GM12878 (cell line): Measurements from ENCODE around the gene NPAS1. TPM values are rescaled to one million over a fixed set of nuclear protein-coding genes. Genes with fewer than 3 reads are reported as not detected.

Experiments
- ATAC-seq: fragments of 200-7000 bp; cut with Tn5 transposase; 3 replicates; pipeline ENCODE4 v1.9.1; 2020; ENCODE audit warnings: mild to moderate bottlenecking, moderate library complexity
- BruUV-seq: library from RNA; stranded (reverse); fragments of 400-500 nt; replicated peaks from 2 replicates; lab custom pipeline; 2021; lab: Mats Ljungman, UMichigan
- CTCF ChIA-PET: fragments of 300-600 bp; sonication (Branson Sonifier 250); formaldehyde crosslinking; extraction: SDS; loops from one replicate; lab custom pipeline; 2021; ENCODE audit warnings: inconsistent platforms; lab: Yijun Ruan, JAX
- POLR2A ChIA-PET: fragments of 350-600 bp; formaldehyde crosslinking; extraction: SDS; loops from one replicate; lab custom pipeline; 2021; ENCODE audit warnings: inconsistent platforms; lab: Charles Lee
- RAD21 ChIA-PET: fragments of 300-600 bp; sonication (Branson Sonifier 250); formaldehyde crosslinking; loops from one replicate; lab custom pipeline; 2023; ENCODE audit warnings: antibody characterized with exemption; ENCODE audit not compliant: unreplicated experiment; lab: Charles Lee
- SMC1A ChIA-PET: fragments of 300-600 bp; sonication (Branson Sonifier 250); formaldehyde crosslinking; loops from one replicate; lab custom pipeline; 2023; ENCODE audit not compliant: unreplicated experiment, uncharacterized antibody; lab: Charles Lee
- DNase-seq: peaks from one replicate; pipeline ENCODE4 v3.0.0-alpha.2; 2011; ENCODE audit warnings: low read depth, low spot score
- FAIRE-seq: peaks from 3 replicates; lab custom pipeline; 2011; peaks lifted over from hg19 to GRCh38; lab: Jason Lieb, UNC
- H2AFZ ChIP-seq: 2 replicates; pipeline ENCODE4 v1.6.0; 2011; ENCODE audit warnings: low read depth, low read length, control low read depth; ENCODE audit not compliant: control insufficient read depth
- H3K27ac ChIP-seq: 2 replicates; pipeline ENCODE4 v1.5.1; 2011; ENCODE audit warnings: control low read depth; ENCODE audit not compliant: control insufficient read depth, insufficient read depth
- H3K27me3 ChIP-seq, 2 experiments: replicated peaks in 1 of 2; 2 replicates each; pipeline versions ENCODE4 v1.6.0 to v1.6.1; 2011; ENCODE audit warnings: low read length in 1 of 2; ENCODE audit not compliant: control insufficient read depth in 2 of 2, insufficient read depth in 2 of 2
- H3K36me3 ChIP-seq, 2 experiments: 2 replicates each; pipeline ENCODE4 v1.5.1; 2011; ENCODE audit warnings: low read length in 1 of 2; ENCODE audit not compliant: control insufficient read depth in 2 of 2, insufficient read depth in 2 of 2
- H3K4me1 ChIP-seq: 2 replicates; pipeline ENCODE4 v1.6.1; 2011; ENCODE audit warnings: mild to moderate bottlenecking, low read length, moderate library complexity, mixed read lengths; ENCODE audit not compliant: control insufficient read depth, insufficient read depth
- H3K4me2 ChIP-seq: 2 replicates; pipeline ENCODE4 v1.6.0; 2011; ENCODE audit warnings: control low read depth; ENCODE audit not compliant: control insufficient read depth, insufficient read depth
- H3K4me3 ChIP-seq: fragments of 200-600 bp; sonication (generic); 2 replicates; pipeline ENCODE4 v1.5.1; 2016
- H3K79me2 ChIP-seq: 2 replicates; pipeline ENCODE4 v1.6.0; 2011; ENCODE audit warnings: low read length; ENCODE audit not compliant: control insufficient read depth, insufficient read depth
- H3K9ac ChIP-seq: 2 replicates; pipeline ENCODE4 v1.8.0; 2011; ENCODE audit warnings: low read length, control low read depth, mixed read lengths; ENCODE audit not compliant: control insufficient read depth, insufficient read depth
- H3K9me3 ChIP-seq: replicated peaks from 3 replicates; pipeline ENCODE4 v1.5.1; 2011; ENCODE audit warnings: mild to moderate bottlenecking, low read length; ENCODE audit not compliant: control insufficient read depth, insufficient read depth
- H4K20me1 ChIP-seq: 2 replicates; pipeline ENCODE4 v1.6.0; 2011; ENCODE audit not compliant: control insufficient read depth, insufficient read depth
- BCL11A ChIP-seq: IDR thresholded peaks from 2 replicates; pipeline ENCODE4 v1.6.1; 2011; ENCODE audit warnings: low read depth, low read length
- EED ChIP-seq: sonication (generic); IDR thresholded peaks from 2 replicates; pipeline ENCODE4 v1.6.1; 2016; ENCODE audit warnings: antibody characterized with exemption, low read depth
- FOXK2 ChIP-seq: fragments of 450-650 bp; IDR thresholded peaks from 2 replicates; pipeline ENCODE4 v1.6.1; 2017; ENCODE audit warnings: mild to moderate bottlenecking, moderate library complexity
- HDAC6 ChIP-seq: fragments of 200-600 bp; sonication (generic); IDR thresholded peaks from one replicate; pipeline ENCODE4 v1.8.0; 2017; ENCODE audit warnings: antibody characterized with exemption; ENCODE audit not compliant: unreplicated experiment
- LARP7 ChIP-seq: fragments of 450-650 bp; IDR thresholded peaks from 2 replicates; pipeline ENCODE4 v1.6.1; 2017; ENCODE audit warnings: mild to moderate bottlenecking
- MTA2 ChIP-seq: fragments of 450-650 bp; IDR thresholded peaks from 2 replicates; pipeline ENCODE4 v1.6.1; 2016; ENCODE audit warnings: low read depth, mild to moderate bottlenecking, moderate library complexity
- MYC ChIP-seq: IDR thresholded peaks from 2 replicates; pipeline ENCODE4 v1.6.1; 2011; ENCODE audit warnings: mild to moderate bottlenecking, low read length, moderate library complexity, inconsistent platforms; ENCODE audit not compliant: insufficient read depth, insufficient replicate concordance, insufficient read length, severe bottlenecking
- SMC3 ChIP-seq: IDR thresholded peaks from 2 replicates; pipeline ENCODE4 v1.6.1; 2011; ENCODE audit warnings: low read length, improper control_type of control experiment, borderline replicate concordance
- WRNIP1 ChIP-seq: IDR thresholded peaks from 2 replicates; pipeline ENCODE4 v1.6.1; 2011; ENCODE audit warnings: low read depth, low read length, improper control_type of control experiment, borderline replicate concordance
- ZBTB4 ChIP-seq: fragments of 450-650 bp; formaldehyde crosslinking; IDR thresholded peaks from 2 replicates; pipeline ENCODE4 v1.4.0; 2022; ENCODE audit warnings: mild to moderate bottlenecking, moderate library complexity
- ZNF274 ChIP-seq: IDR thresholded peaks from one replicate; pipeline ENCODE4 v1.8.0; 2011; ENCODE audit not compliant: insufficient read length, insufficient read depth
- ZNF622 ChIP-seq: fragments of 450-650 bp; IDR thresholded peaks from 2 replicates; pipeline ENCODE4 v1.6.1; 2017; ENCODE audit warnings: mild to moderate bottlenecking, inconsistent platforms
- ZZZ3 ChIP-seq: IDR thresholded peaks from 2 replicates; pipeline ENCODE4 v1.6.1; 2011; ENCODE audit warnings: low read depth; ENCODE audit not compliant: control insufficient read depth, insufficient read length
- WGBS: methylation state at CpG from one replicate; pipeline ENCODE4 v1.1.6; 2016; ENCODE audit warnings: low lambda C conversion rate; ENCODE audit not compliant: insufficient replicate concordance, insufficient coverage; ENCODE audit errors: missing lambda C conversion rate; 5-methylcytosine and 5-hydroxymethylcytosine counted together
- in situ Hi-C: fragments of 300-500 bp; cut with MboI; formaldehyde crosslinking; loops from 9 replicates; pipeline ENCODE4 v1.14.3; 2018; ENCODE audit warnings: mixed read lengths
- intact Hi-C: fragments of 100-400 bp; cut with micrococcal nuclease; formaldehyde crosslinking; loops from one replicate; pipeline ENCODE4 v1.14.2; 2022; ENCODE audit not compliant: unreplicated experiment
- polyA plus RNA-seq, 11 experiments: library from polyadenylated mRNA; depleted of rRNA in 4 of 11; unstranded in 6 of 11; stranded (reverse) in 5 of 11; fragments of >200 nt; fragmentation: Nextera tagmentation in 4 of 11; fragmentation: Illumina TruSeq in 1 of 11; extraction: Ambion mirVana in 4 of 11; extraction: Trizol in 1 of 11; gene quantifications; 1 replicate in 1 of 11; 2 replicates in 10 of 11; pipeline versions ENCODE4 v1.2.1 to v1.2.3, GENCODE V29; 2011 to 2016; ENCODE audit warnings: inconsistent platforms in 2 of 11, missing spikeins in 2 of 11, low read depth in 1 of 11
- total RNA-seq, 4 experiments: library from RNA; depleted of rRNA in 3 of 4; stranded (reverse); fragments of >200 nt in 3 of 4; fragmentation: Illumina TruSeq in 1 of 4; extraction: Trizol in 1 of 4; gene quantifications; 2 replicates each; pipeline versions ENCODE4 v1.2.1 to v1.2.3, GENCODE V29; 2013 to 2021
- TF ChIP-seq, protein P1 (sequence below), 3 experiments: IDR thresholded peaks in 2 of 3; conservative IDR thresholded peaks in 1 of 3; 2 replicates each; pipeline ENCODE4 v1.5.1; 2011; ENCODE audit warnings: low read depth in 3 of 3, low read length in 3 of 3, mild to moderate bottlenecking in 3 of 3, control low read depth in 2 of 3, moderate library complexity in 2 of 3, inconsistent platforms in 1 of 3, mixed read lengths in 1 of 3; ENCODE audit not compliant: control insufficient read depth in 2 of 3, insufficient read depth in 1 of 3; ENCODE audit errors: extremely low read depth in 1 of 3

Gene NPAS1
- total and polyA plus RNA-seq, 10 of the 15 experiments (the other 5 are each of a cell fraction or from before 2014, with no cell fraction given), result 0.14 to 0.72 (median 0.28) TPM; not detected in 3

- TF ChIP-seq FOXK2, result no peak
Observed at GRCh38 chr19:46992699-46993535, 26.7 kb upstream of the NPAS1 start (continued).

DNA sequence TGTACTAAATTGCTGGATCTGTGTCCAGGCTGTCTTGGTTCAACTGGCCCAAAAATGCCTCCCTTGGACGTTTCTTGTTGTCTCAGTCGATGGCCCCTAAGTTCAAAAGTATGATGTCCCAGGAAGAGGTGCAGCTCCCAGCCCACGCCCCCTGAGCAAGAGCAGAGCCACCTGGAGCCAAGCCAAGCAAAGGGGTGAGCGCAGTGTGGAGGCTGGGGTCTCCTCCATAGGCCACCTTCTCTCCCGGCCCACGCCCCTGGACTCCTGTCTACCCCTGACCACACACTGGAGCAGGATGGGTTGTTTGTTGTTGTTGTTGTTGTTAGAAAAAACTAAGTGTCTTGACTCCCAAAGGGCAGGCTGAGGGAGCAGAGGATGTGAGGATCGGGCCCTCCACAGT, 26.0 kb upstream of the NPAS1 start:
- ChIA-PET RAD21 (interaction anchor here (1.6 kb wide), 1 partner anchor 153 kb away, joined by 4 read pairs; no protein-coding TSS in a partner anchor), POLR2A (no interaction called here), SMC1A (interaction anchor here (0.7 to 3.7 kb wide), 3 partner anchors 19 to 142 kb away, joined by 3 to 33 read pairs (median 3); no protein-coding TSS in a partner anchor), CTCF (interaction anchor here (1.2 to 4.7 kb wide), 3 partner anchors 20 to 236 kb away, joined by 3 to 53 read pairs (median 8); no protein-coding TSS in a partner anchor)
- in situ Hi-C loops (no loop called here), intact Hi-C loops (no loop called here)
- 87% methylated on average over 7 of the region's 7 CpGs for WGBS
- no peak for ATAC-seq
- no peak for FAIRE-seq
- H3K4me3 ChIP-seq, result no peak overlapping the region
- peaks cover 10% of the 10 kb centered on the region for H3K4me1 ChIP-seq
- H3K27me3 ChIP-seq, result no peaks in the 10 kb centered on the region
- H3K27ac ChIP-seq, result no peak overlapping the region
- H2AFZ ChIP-seq, result no peak overlapping the region
- peaks cover 22 to 26% of the 10 kb centered on the region in 2 experiments for H3K36me3 ChIP-seq
- BruUV-seq, result no TSS peak
- H3K9me3 ChIP-seq, result no peaks in the 10 kb centered on the region
- no peak overlapping the region for H3K4me2 ChIP-seq
- H3K79me2 ChIP-seq, result no peaks in the 10 kb centered on the region
- TF ChIP-seq MYC, result no peak
- no peak for TF ChIP-seq SMC3
- no peak for TF ChIP-seq ZNF622
- TF ChIP-seq HDAC6, result no peak
- no peak for TF ChIP-seq BCL11A
- TF ChIP-seq EED, result no peak
- TF ChIP-seq, protein P1, sequence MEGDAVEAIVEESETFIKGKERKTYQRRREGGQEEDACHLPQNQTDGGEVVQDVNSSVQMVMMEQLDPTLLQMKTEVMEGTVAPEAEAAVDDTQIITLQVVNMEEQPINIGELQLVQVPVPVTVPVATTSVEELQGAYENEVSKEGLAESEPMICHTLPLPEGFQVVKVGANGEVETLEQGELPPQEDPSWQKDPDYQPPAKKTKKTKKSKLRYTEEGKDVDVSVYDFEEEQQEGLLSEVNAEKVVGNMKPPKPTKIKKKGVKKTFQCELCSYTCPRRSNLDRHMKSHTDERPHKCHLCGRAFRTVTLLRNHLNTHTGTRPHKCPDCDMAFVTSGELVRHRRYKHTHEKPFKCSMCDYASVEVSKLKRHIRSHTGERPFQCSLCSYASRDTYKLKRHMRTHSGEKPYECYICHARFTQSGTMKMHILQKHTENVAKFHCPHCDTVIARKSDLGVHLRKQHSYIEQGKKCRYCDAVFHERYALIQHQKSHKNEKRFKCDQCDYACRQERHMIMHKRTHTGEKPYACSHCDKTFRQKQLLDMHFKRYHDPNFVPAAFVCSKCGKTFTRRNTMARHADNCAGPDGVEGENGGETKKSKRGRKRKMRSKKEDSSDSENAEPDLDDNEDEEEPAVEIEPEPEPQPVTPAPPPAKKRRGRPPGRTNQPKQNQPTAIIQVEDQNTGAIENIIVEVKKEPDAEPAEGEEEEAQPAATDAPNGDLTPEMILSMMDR (IDR thresholded peaks at IDR 0.05 in 2 of 3, conservative IDR thresholded peaks at IDR 0.05 in 1 of 3; ENCODE audit: control insufficient read depth in 2 of 3, extremely low read depth in 1 of 3, insufficient read depth in 1 of 3, low read depth in 3 of 3, low read length in 3 of 3), result no peak
- TF ChIP-seq ZZZ3, result no peak
- TF ChIP-seq ZBTB4, result no peak
- no peak for TF ChIP-seq ZNF274
- no peak for TF ChIP-seq WRNIP1
- TF ChIP-seq LARP7, result no peak
- TF ChIP-seq MTA2, result no peak
- H4K20me1 ChIP-seq, result no peaks in the 10 kb centered on the region
- H3K9ac ChIP-seq, result no peak overlapping the region
- DNase-seq, result no peak
